ENCODE measurements around the gene AGBL4. TPM values are rescaled to one million over a fixed set of nuclear protein-coding genes. Genes with fewer than 3 reads are reported as not detected.

The AGBL4 gene
- polyA plus RNA-seq, 3 donors: 0.05 TPM; not detected in 2

DNA sequence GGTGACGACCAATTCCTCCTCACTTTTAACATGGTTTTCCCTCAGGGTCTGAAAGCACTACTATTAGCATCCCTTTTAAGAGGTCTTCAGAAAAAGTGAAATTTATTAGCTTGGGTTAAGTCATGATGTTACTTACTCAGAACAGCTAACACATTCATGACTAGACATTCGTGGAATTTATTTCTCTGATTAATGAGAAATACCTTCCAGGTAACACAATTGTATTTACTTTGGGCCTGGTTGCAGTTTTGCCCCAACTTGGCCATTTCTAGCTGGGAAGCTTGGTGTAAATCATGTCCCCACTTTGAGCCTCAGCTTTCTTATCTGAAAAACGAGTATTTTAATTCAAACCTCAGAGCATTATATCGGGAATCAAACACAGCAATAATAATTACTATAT, 1432.6 kb downstream of the AGBL4 start:
- Histone ChIP-seq H4K20me1 (ENCODE audit: insufficient read depth, low read length) (no peaks in the 10 kb centered on the region), H3K4me3 (replicated peaks in 1 of 3; ENCODE audit: low read depth in 2 of 3, low read length in 3 of 3) (no peak overlapping the region), H3K9me3 (replicated peaks in 1 of 2; ENCODE audit: control insufficient read depth in 1 of 2, insufficient read depth in 1 of 2, low read length in 2 of 2) (no peaks in the 10 kb centered on the region), H3K79me2 (ENCODE audit: insufficient read depth, low read length) (no peaks in the 10 kb centered on the region), H2AFZ (ENCODE audit: insufficient read depth, low read depth, low read length, poor library complexity, severe bottlenecking) (no peak overlapping the region), H3K4me2 (replicated peaks; ENCODE audit: extremely low read depth, low read length, poor library complexity, severe bottlenecking) (no peak overlapping the region), H3K36me3 (replicated peaks in 1 of 2; ENCODE audit: control insufficient read depth in 1 of 2, insufficient read depth in 2 of 2, low read length in 2 of 2) (no peaks in the 10 kb centered on the region), H3K9ac (ENCODE audit: insufficient read depth, low read length, poor library complexity, severe bottlenecking) (no peak overlapping the region), H3K27me3 (ENCODE audit: control insufficient read depth in 2 of 2, insufficient read depth in 2 of 2, low read length in 2 of 2) (no peaks in the 10 kb centered on the region), H3K4me1 (ENCODE audit: control insufficient read depth in 1 of 2, insufficient read depth in 2 of 2, low read length in 2 of 2) (no peaks in the 10 kb centered on the region), H3K27ac (ENCODE audit: low read depth in 1 of 2, low read length in 2 of 2) (no peak overlapping the region)
- Mint-ChIP-seq H3K9me3 (peaks cover 0 to 2% (median 0%) of the 10 kb centered on the region in 7 donors), H3K4me1 (peaks cover 9% of the 10 kb centered on the region), H3K27me3 (ENCODE audit: low read depth in 3 of 3) (peaks cover 0 to 3% (median 2%) of the 10 kb centered on the region in 3 donors), H3K36me3 (no peaks in the 10 kb centered on the region), H3K27ac (no peak overlapping the region), H3K4me3 (no peak overlapping the region)
- TF ChIP-seq CTCF (IDR thresholded peaks at IDR 0.05): no peak
- no CpG with 5 or more reads among the region's 4 CpGs for WGBS (ENCODE audit: insufficient coverage)
- intact Hi-C loops (cut with micrococcal nuclease): no loop called here
- DNase-seq: no peak

DNA sequence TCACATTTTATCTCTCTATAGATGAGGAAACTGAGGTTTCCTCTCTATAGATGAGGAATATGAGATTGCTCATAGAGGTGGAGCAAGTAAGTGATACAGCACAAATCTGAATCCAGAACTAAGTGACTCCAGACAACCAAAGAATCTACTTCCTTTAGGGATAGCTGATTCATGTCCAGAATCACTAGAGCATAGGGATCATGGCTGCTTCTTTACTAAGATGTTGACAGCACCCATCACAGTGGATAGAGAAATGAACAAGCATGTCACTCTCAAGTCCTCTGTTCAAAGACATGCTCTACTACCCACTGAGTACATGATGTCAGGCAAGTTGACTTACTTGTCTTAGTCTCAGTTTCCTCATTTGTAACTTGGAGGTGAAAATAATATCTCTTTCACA, 1435.7 kb downstream of the AGBL4 start:
- Histone ChIP-seq H3K4me3 (replicated peaks in 1 of 3; ENCODE audit: low read depth in 2 of 3, low read length in 3 of 3) (no peak overlapping the region), H3K4me1 (ENCODE audit: control insufficient read depth in 1 of 2, insufficient read depth in 2 of 2, low read length in 2 of 2) (no peaks in the 10 kb centered on the region), H3K4me2 (replicated peaks; ENCODE audit: extremely low read depth, low read length, poor library complexity, severe bottlenecking) (no peak overlapping the region), H3K9ac (ENCODE audit: insufficient read depth, low read length, poor library complexity, severe bottlenecking) (no peak overlapping the region), H2AFZ (ENCODE audit: insufficient read depth, low read depth, low read length, poor library complexity, severe bottlenecking) (no peak overlapping the region), H3K27me3 (ENCODE audit: control insufficient read depth in 2 of 2, insufficient read depth in 2 of 2, low read length in 2 of 2) (no peaks in the 10 kb centered on the region), H3K27ac (ENCODE audit: low read depth in 1 of 2, low read length in 2 of 2) (no peak overlapping the region), H4K20me1 (ENCODE audit: insufficient read depth, low read length) (no peaks in the 10 kb centered on the region), H3K9me3 (replicated peaks in 1 of 2; ENCODE audit: control insufficient read depth in 1 of 2, insufficient read depth in 1 of 2, low read length in 2 of 2) (no peaks in the 10 kb centered on the region), H3K79me2 (ENCODE audit: insufficient read depth, low read length) (no peaks in the 10 kb centered on the region), H3K36me3 (replicated peaks in 1 of 2; ENCODE audit: control insufficient read depth in 1 of 2, insufficient read depth in 2 of 2, low read length in 2 of 2) (no peaks in the 10 kb centered on the region)
- no peak for TF ChIP-seq CTCF (IDR thresholded peaks at IDR 0.05)
- Mint-ChIP-seq H3K27me3 (ENCODE audit: low read depth in 3 of 3) (peaks cover 0 to 4% (median 2%) of the 10 kb centered on the region in 3 donors), H3K27ac (no peak overlapping the region), H3K4me3 (no peak overlapping the region), H3K4me1 (peaks cover 10% of the 10 kb centered on the region), H3K36me3 (no peaks in the 10 kb centered on the region), H3K9me3 (peaks cover 0 to 2% (median 0%) of the 10 kb centered on the region in 7 donors)
- no peak for DNase-seq
- intact Hi-C loops (cut with micrococcal nuclease): no loop called here
